Gastrocnemius medialis (tissue), 4 donors: ENCODE measurements around the gene LTN1. TPM values are rescaled to one million over a fixed set of nuclear protein-coding genes. Genes with fewer than 3 reads are reported as not detected.

Experiments
- ATAC-seq, 2 donors: fragments of 150-250 bp; one replicate each; pipeline ENCODE4 v1.9.1; 2016
- DNase-seq, 2 donors: peaks; one replicate each; pipeline ENCODE4 v3.0.0-alpha.2; 2019
- H3K27ac ChIP-seq, 4 donors: fragments of 200-600 bp; sonication (generic); 1 replicate in 1 of 4; 2 replicates in 3 of 4; pipeline ENCODE4 v1.5.1; 2016 to 2018; ENCODE audit warnings: mild to moderate bottlenecking in 2 of 4, moderate library complexity in 1 of 4
- H3K27me3 ChIP-seq, 3 donors: fragments of 200-600 bp; sonication (generic) in 2 of 3; 1 replicate in 1 of 3; 2 replicates in 2 of 3; pipeline versions ENCODE4 v1.5.1 to v1.6.0; 2016 to 2019; ENCODE audit warnings: mild to moderate bottlenecking in 1 of 3, moderate library complexity in 1 of 3
- H3K36me3 ChIP-seq, 2 donors: fragments of 200-600 bp; sonication (generic) in 1 of 2; one replicate each; pipeline ENCODE4 v1.5.1; 2017 to 2018
- H3K4me1 ChIP-seq, 2 donors: fragments of 200-600 bp; sonication (generic) in 1 of 2; one replicate each; pipeline ENCODE4 v1.5.1; 2016 to 2017; ENCODE audit warnings: mild to moderate bottlenecking in 2 of 2
- H3K4me3 ChIP-seq, 4 donors: fragments of 200-600 bp; sonication (generic) in 3 of 4; 1 replicate in 1 of 4; 2 replicates in 3 of 4; pipeline ENCODE4 v1.5.1; 2016 to 2019; ENCODE audit warnings: mild to moderate bottlenecking in 2 of 4
- H3K9me3 ChIP-seq, 3 donors: fragments of 200-600 bp; sonication (generic) in 2 of 3; 1 replicate in 1 of 3; 2 replicates in 2 of 3; pipeline ENCODE4 v1.5.1; 2016 to 2019
- POLR2A ChIP-seq, 2 donors: fragments of 450-650 bp; IDR thresholded peaks; one replicate each; pipeline ENCODE4 v1.6.1; 2017; ENCODE audit warnings: antibody characterized with exemption in 2 of 2, mild to moderate bottlenecking in 2 of 2, moderate library complexity in 2 of 2
- in situ Hi-C, 4 donors: fragments of 200-750 bp; cut with MboI; loops; one replicate each; pipeline versions ENCODE4 v1.15.0 to v1.8.0; 2017; ENCODE audit warnings: low sequenced_read_pairs in 4 of 4
- intact Hi-C: fragments of 100-400 bp; cut with DNase I; formaldehyde crosslinking; loops from one replicate; pipeline ENCODE4 v1.15.1; 2023; ENCODE audit warnings: low total_unique reads
- total RNA-seq, 4 donors: library from RNA; depleted of rRNA; stranded (reverse); fragments of >200 nt; gene quantifications; one replicate each; pipeline versions ENCODE4 v1.1.0 to v1.2.3, GENCODE V29; 2016
- TF ChIP-seq, protein P1 (sequence below), 5 experiments: fragments of 450-650 bp in 3 of 5; fragments of 200-600 bp in 2 of 5; sonication (generic) in 2 of 5; IDR thresholded peaks in 4 of 5; conservative IDR thresholded peaks in 1 of 5; 1 replicate in 4 of 5; 2 replicates in 1 of 5; pipeline ENCODE4 v1.5.1; 2016 to 2019; ENCODE audit warnings: antibody characterized with exemption in 5 of 5, mild to moderate bottlenecking in 3 of 5, moderate library complexity in 3 of 5

The LTN1 gene
- total RNA-seq, 4 donors from 2014 or later = 22.7 to 33.3 (median 23.2) TPM

DNA sequence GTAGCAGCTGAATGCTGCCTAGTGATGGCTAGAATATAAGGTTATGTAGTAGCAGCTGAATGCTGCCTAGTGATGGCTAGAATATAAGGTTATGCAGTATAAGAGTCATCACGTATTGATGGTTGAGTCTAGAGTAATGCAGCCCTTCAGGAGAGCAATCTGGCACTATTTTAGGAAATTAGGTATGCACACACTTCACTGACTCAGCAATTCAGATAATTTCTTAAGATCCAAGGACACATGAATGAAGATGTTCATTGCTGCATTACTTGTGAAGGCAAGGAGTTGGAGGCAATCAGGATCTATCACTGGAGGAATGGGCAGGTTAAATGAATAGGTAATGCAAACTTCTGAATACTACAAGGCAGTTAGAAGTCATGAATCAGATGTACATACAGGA is 13.6 kb downstream of the LTN1 start:
- intact Hi-C loops = no loop called here
- TF ChIP-seq, protein P1, sequence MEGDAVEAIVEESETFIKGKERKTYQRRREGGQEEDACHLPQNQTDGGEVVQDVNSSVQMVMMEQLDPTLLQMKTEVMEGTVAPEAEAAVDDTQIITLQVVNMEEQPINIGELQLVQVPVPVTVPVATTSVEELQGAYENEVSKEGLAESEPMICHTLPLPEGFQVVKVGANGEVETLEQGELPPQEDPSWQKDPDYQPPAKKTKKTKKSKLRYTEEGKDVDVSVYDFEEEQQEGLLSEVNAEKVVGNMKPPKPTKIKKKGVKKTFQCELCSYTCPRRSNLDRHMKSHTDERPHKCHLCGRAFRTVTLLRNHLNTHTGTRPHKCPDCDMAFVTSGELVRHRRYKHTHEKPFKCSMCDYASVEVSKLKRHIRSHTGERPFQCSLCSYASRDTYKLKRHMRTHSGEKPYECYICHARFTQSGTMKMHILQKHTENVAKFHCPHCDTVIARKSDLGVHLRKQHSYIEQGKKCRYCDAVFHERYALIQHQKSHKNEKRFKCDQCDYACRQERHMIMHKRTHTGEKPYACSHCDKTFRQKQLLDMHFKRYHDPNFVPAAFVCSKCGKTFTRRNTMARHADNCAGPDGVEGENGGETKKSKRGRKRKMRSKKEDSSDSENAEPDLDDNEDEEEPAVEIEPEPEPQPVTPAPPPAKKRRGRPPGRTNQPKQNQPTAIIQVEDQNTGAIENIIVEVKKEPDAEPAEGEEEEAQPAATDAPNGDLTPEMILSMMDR (IDR thresholded peaks at IDR 0.05 in 4 of 5, conservative IDR thresholded peaks at IDR 0.05 in 1 of 5) = no peak
- no peak for TF ChIP-seq POLR2A (IDR thresholded peaks at IDR 0.05)
- no peak for ATAC-seq
- H3K36me3 ChIP-seq = peaks cover 0 to 52% of the 10 kb centered on the region in 2 donors
- no peak overlapping the region for H3K27ac ChIP-seq
- H3K4me1 ChIP-seq = peaks cover 16 to 18% of the 10 kb centered on the region in 2 donors
- H3K9me3 ChIP-seq = no peaks in the 10 kb centered on the region
- DNase-seq = no peak
- in situ Hi-C loops = no loop called here
- no peak overlapping the region for H3K4me3 ChIP-seq
- H3K27me3 ChIP-seq = no peaks in the 10 kb centered on the region

DNA sequence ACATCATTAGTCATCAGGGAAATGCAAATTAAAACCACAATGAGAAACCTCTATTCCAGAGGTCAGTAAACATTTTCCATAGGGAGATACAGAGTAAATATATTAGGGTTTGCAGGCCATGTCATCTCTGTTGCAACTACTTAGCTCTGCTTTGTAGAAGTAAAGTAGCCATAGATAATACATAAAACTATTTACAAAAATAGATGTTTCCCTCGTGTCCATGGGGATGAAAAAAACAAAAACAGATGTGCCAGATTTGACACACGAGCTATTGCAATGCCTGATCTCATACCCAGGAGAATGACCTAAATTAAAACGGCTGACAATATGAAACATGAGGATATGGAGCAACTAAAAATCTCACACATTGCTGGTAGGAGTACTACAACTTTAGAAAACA is 17.3 kb downstream of the LTN1 start:
- intact Hi-C loops = no loop called here
- no peaks in the 10 kb centered on the region for H3K27me3 ChIP-seq
- TF ChIP-seq POLR2A (IDR thresholded peaks at IDR 0.05) = no peak
- TF ChIP-seq, protein P1 (IDR thresholded peaks at IDR 0.05 in 4 of 5, conservative IDR thresholded peaks at IDR 0.05 in 1 of 5) = no peak
- DNase-seq (no peak), ATAC-seq (peak; percentile 85 to 95)
- peak overlapping the region; percentile 40 to 74 (median 52) for H3K27ac ChIP-seq
- H3K4me3 ChIP-seq = no peak overlapping the region
- in situ Hi-C loops = no loop called here
- no peaks in the 10 kb centered on the region for H3K9me3 ChIP-seq
- peaks cover 18 to 24% of the 10 kb centered on the region in 2 donors for H3K4me1 ChIP-seq
- peaks cover 0 to 24% of the 10 kb centered on the region in 2 donors for H3K36me3 ChIP-seq

DNA sequence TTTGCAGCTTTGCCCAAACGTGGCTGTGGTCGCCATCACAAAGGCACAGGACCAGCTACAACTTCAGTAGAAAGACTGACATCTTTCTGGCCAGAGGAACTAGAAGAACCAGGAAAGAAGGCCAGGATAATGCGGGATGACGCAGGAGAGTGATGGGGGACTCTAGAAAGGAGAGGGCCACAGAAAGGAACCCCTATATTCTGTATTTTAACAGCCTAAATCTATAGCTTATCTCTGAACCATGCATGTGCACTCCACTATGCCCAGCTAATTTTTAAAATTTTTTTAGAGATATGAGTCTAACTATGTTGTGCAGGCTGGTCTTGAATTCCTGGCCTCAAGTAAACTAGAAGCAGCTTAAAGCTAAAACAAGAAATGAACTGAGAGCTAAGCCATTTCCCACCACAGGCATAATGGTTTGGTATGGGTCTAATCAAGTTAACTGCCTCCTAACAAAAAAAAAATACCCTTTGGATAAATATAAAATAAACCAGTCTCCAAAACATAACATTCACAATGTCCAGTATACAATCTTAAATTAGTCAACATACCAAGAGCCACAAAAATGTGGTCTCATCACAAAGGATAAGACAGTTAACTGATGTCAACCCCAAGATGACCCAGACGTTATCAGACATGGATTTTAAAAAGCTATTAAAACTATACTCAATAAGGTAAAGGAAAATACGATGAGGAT is 18.0 kb downstream of the LTN1 start:
- H3K4me3 ChIP-seq = no peak overlapping the region
- peak overlapping the region; percentile 40 to 74 (median 52) for H3K27ac ChIP-seq
- no peak for TF ChIP-seq POLR2A (IDR thresholded peaks at IDR 0.05)
- TF ChIP-seq, protein P1 (IDR thresholded peaks at IDR 0.05 in 4 of 5, conservative IDR thresholded peaks at IDR 0.05 in 1 of 5) = no peak
- DNase-seq (no peak), ATAC-seq (no peak)
- H3K9me3 ChIP-seq = no peaks in the 10 kb centered on the region
- intact Hi-C loops (no loop called here), in situ Hi-C loops (no loop called here)
- peaks cover 18 to 24% of the 10 kb centered on the region in 2 donors for H3K4me1 ChIP-seq
- H3K27me3 ChIP-seq = no peaks in the 10 kb centered on the region
- H3K36me3 ChIP-seq = peaks cover 0 to 26% of the 10 kb centered on the region in 2 donors

DNA sequence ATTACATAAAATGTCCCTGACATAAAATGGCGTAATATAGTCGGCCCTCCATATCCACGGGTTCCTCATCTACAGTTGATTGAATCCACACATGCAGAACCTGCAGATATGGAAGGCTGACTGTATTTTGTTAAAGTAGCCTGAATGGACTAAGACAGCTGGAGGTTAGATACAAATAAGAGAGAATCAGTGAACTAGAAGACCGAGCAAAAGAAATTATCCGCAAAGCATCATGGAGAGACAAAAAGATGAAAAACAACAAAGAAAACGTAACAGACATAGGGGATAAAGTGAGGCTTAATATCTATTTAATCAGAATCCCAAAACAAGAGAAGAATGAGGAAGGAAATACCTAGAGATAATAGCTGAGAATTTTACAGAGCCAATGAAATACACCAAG is 20.3 kb downstream of the LTN1 start:
- DNase-seq = no peak
- no peak for TF ChIP-seq POLR2A (IDR thresholded peaks at IDR 0.05)
- TF ChIP-seq, protein P1 (IDR thresholded peaks at IDR 0.05 in 4 of 5, conservative IDR thresholded peaks at IDR 0.05 in 1 of 5) = no peak
- Histone ChIP-seq H3K27ac (no peak overlapping the region), H3K4me1 (peaks cover 18 to 24% of the 10 kb centered on the region in 2 donors), H3K27me3 (no peaks in the 10 kb centered on the region), H3K9me3 (no peaks in the 10 kb centered on the region), H3K36me3 (peaks cover 0 to 36% of the 10 kb centered on the region in 2 donors), H3K4me3 (no peak overlapping the region)
- in situ Hi-C loops (no loop called here), intact Hi-C loops (no loop called here)
- ATAC-seq = no peak
